ENCODE measurements around the gene ULK4. TPM values are rescaled to one million over a fixed set of nuclear protein-coding genes. Genes with fewer than 3 reads are reported as not detected.

The ULK4 gene
- total RNA-seq, 4 donors from 2014 or later: 3.2 to 18.7 (median 12.6) TPM

DNA sequence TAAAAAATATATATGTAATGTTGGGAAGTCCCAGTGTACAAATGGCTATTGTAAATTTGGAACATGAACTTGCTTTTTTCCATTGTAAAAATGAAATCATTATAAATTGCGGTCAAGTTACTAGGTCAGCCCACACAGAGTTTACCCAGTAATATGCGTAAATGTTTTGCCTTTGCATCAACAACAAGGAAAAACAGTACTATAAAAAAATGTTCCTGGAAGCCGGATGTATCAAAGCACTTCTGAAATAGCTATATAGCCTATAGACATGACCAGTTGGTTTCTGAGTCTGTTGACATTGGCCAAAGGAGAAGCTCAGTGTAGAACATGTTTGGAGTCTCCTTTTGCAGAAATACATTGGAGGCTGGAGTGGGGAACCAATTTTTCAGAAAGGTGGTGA, 739.4 kb downstream of the ULK4 start:
- 65 to 67% methylated on average over 3 of the region's 3 CpGs for WGBS, 2 donors
- no peak for DNase-seq (ENCODE audit: low spot score in 2 of 2)
- no peak overlapping the region for H3K4me3 ChIP-seq (ENCODE audit: low read depth, poor library complexity, severe bottlenecking)
- intact Hi-C loops (cut with DNase I; ENCODE audit: low total_unique reads): no loop called here
- TF ChIP-seq, protein P1, sequence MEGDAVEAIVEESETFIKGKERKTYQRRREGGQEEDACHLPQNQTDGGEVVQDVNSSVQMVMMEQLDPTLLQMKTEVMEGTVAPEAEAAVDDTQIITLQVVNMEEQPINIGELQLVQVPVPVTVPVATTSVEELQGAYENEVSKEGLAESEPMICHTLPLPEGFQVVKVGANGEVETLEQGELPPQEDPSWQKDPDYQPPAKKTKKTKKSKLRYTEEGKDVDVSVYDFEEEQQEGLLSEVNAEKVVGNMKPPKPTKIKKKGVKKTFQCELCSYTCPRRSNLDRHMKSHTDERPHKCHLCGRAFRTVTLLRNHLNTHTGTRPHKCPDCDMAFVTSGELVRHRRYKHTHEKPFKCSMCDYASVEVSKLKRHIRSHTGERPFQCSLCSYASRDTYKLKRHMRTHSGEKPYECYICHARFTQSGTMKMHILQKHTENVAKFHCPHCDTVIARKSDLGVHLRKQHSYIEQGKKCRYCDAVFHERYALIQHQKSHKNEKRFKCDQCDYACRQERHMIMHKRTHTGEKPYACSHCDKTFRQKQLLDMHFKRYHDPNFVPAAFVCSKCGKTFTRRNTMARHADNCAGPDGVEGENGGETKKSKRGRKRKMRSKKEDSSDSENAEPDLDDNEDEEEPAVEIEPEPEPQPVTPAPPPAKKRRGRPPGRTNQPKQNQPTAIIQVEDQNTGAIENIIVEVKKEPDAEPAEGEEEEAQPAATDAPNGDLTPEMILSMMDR (IDR thresholded peaks at IDR 0.05): no peak
- no peak for TF ChIP-seq POLR2A (IDR thresholded peaks at IDR 0.05)

DNA sequence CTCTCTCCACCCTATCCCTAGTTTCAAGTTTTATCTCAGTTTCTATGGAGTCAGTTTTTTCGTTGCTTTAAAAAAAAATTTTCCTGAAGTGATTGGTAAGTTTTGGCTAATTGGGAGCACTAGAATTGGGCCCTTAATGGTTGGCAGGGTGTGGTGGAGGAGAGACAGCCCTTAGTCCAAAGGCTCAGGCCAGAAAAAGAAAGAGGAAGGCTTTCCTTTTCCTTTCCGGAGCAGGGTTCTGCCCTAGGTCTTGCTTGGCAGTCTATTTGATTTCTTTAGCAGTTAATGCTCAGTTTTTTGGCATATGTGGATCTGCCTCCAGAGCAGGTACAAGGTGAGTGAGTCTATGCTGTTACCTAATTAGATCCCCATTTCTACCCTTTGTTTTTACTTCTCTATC, 739.9 kb downstream of the ULK4 start:
- WGBS, 2 donors: 44 to 53% methylated on average over 2 of the region's 2 CpGs
- intact Hi-C loops (cut with DNase I; ENCODE audit: low total_unique reads): no loop called here
- DNase-seq (ENCODE audit: low spot score in 2 of 2): no peak
- no peak overlapping the region for H3K4me3 ChIP-seq (ENCODE audit: low read depth, poor library complexity, severe bottlenecking)
- TF ChIP-seq, protein P1 (IDR thresholded peaks at IDR 0.05): no peak
- no peak for TF ChIP-seq POLR2A (IDR thresholded peaks at IDR 0.05)

DNA sequence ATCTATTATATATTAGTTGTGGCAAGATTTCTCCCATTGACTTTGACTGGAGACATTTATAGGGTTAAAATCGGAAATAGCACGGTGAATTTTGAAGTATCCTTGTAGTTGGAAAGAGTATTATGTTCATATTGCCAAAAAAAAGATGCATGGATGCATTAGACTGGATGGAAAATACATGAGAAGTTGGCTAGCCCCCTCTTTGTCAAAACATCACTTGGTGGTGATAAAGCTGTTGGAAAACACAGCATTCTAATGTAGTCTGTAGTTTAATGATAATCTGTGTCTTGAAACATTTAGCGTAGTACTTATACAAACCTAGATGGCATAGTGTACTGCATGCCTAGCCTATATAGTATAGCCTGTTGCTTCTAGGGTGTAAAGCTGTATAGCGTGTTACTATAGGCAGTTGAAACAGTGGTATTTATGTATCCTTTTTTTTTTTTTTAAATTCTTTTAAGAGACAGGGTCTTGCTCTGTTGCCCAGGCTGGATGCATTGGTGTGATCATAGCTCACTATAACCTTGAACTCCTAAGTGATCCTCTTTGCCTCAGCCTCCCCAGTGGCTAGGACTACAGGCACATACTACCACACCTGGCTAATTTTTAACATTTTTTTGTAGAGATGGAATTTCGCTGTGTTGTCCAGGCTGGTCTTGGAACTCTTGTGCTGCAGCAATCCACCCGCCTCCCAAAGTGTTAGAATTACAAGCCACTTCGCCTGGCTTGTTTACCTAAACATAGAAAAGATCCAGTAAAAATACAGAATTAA, 740.8 kb downstream of the ULK4 start:
- intact Hi-C loops (cut with DNase I; ENCODE audit: low total_unique reads): no loop called here
- WGBS, 2 donors: 81 to 85% methylated on average over 7 of the region's 7 CpGs
- H3K4me3 ChIP-seq (ENCODE audit: low read depth, poor library complexity, severe bottlenecking): no peak overlapping the region
- DNase-seq (ENCODE audit: low spot score in 2 of 2): no peak
- TF ChIP-seq, protein P1 (IDR thresholded peaks at IDR 0.05): no peak
- no peak for TF ChIP-seq POLR2A (IDR thresholded peaks at IDR 0.05)

DNA sequence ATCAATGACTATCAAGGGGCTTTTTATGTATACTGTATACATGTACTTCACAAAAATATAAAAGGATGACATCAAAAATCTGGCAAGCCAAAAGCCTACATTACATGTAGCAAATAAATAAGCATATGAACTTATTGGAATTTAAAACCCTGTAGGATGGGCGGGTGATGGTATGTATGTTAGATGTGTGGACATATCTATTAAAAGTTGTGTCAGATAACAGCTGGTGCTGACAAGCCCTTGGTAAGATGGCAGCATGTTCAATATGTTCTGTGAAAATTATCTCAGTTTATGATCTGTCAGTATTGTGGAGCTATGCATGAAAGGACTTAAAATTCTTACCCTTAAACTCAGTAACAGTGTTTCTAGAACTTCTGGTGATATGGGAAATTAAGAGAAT, 742.5 kb downstream of the ULK4 start:
- DNase-seq (ENCODE audit: low spot score in 2 of 2): no peak
- intact Hi-C loops (cut with DNase I; ENCODE audit: low total_unique reads): no loop called here
- no peak overlapping the region for H3K4me3 ChIP-seq (ENCODE audit: low read depth, poor library complexity, severe bottlenecking)
- 84 to 91% methylated on average over 1 of the region's 1 CpG for WGBS, 2 donors
- TF ChIP-seq, protein P1 (IDR thresholded peaks at IDR 0.05): no peak
- TF ChIP-seq POLR2A (IDR thresholded peaks at IDR 0.05): no peak

DNA sequence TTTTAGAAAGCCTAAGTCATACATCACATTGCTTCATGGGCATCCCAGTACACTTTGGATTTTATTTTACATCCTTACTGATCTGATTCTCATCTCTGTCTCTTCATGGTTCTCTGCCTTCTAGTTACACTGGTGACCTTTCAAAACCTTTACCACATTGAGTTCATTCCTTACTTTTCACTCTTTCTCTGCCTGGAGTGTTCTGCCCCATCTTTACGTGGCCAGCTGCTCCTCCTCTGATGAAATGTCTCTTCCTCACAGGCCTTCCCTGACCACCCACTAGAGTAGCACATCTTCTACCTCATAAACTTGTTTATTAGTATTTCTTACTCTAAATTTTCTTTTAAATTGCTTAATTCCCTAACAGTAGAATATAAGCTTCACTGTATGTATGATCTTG, 744.9 kb downstream of the ULK4 start:
- H3K4me3 ChIP-seq (ENCODE audit: low read depth, poor library complexity, severe bottlenecking): no peak overlapping the region
- DNase-seq (ENCODE audit: low spot score in 2 of 2): no peak
- intact Hi-C loops (cut with DNase I; ENCODE audit: low total_unique reads): no loop called here
- 66 to 67% methylated on average over 1 of the region's 1 CpG for WGBS, 2 donors
- TF ChIP-seq, protein P1 (IDR thresholded peaks at IDR 0.05): no peak
- no peak for TF ChIP-seq POLR2A (IDR thresholded peaks at IDR 0.05)

DNA sequence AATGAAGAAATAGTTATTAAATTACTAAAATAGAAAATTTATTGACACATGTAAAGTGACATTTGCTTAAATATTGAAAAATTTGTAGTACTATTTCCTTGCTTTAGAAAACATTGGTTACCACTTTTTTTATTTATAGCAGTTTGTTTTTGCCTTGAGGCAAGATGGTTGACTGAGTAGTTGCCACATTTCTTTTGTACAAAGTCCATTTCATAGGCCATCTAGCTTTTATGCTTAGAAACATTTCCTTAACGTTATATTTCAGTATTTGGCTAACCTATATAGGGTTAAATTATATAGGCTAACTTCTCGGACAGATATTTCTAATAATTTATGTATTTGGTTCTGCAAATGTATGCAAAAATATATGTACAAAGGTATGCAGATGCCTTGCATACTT, 745.5 kb downstream of the ULK4 start:
- TF ChIP-seq, protein P1 (IDR thresholded peaks at IDR 0.05): no peak
- no peak for TF ChIP-seq POLR2A (IDR thresholded peaks at IDR 0.05)
- intact Hi-C loops (cut with DNase I; ENCODE audit: low total_unique reads): no loop called here
- H3K4me3 ChIP-seq (ENCODE audit: low read depth, poor library complexity, severe bottlenecking): no peak overlapping the region
- no peak for DNase-seq (ENCODE audit: low spot score in 2 of 2)
- 72 to 74% methylated on average over 2 of the region's 2 CpGs for WGBS, 2 donors

Data from lower leg skin (tissue), 4 donors.